H9 (cell line): Measurements from ENCODE around the gene PTF1A. TPM values are rescaled to one million over a fixed set of nuclear protein-coding genes. Genes with fewer than 3 reads are reported as not detected.

Source experiments
- total RNA-seq: library from RNA; stranded (reverse); gene quantifications from 2 replicates; pipeline ENCODE4 v1.2.1, GENCODE V29; 2021

PTF1A gene
- total RNA-seq, 1 experiment from 2014 or later = not detected

Other genes with a start within 250 kb of the PTF1A start
- 17.1 and 18.0 TPM in 2 replicates for gene MSRB2, start 96.7 kb upstream of the PTF1A start, total RNA-seq
- not detected in 2 replicates for gene C10orf67, start 152.5 kb downstream of the PTF1A start, total RNA-seq
- gene OTUD1, start 246.8 kb downstream of the PTF1A start, total RNA-seq = 3.8 TPM in 2 replicates